ENCODE results near the gene GNAT3.

DNA sequence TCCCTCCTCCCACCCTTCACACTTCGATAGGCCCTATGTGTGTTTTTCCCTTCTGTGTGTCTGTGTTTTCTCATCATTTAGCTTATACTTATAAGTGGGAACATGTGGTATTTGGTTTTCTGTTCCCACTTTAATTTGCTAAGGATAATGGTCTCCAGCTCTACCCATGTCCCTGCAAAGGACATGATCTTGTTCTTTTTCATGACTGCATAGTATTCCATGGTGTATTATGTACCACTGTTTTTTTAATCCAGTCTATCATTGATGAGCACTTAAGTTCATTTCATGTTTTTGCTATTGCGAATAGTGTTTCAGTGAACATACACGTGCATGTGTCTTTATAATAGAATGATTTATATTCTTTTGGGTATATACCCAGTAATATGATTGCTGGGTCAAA is 46.3 kb upstream of the GNAT3 start:
- TF ChIP-seq CTCF (IDR thresholded peaks at IDR 0.05): no peak
- TF ChIP-seq EP300 (IDR thresholded peaks at IDR 0.05): no peak

All from sigmoid colon (tissue), 4 donors.